HUDEP-2 (cell line): ENCODE results near the gene TMEM135.
A peak's percentile ranks its signal among the peaks of the same experiment; 100 is the strongest.
"Not testable (repeated sequence)": the region's sequence is repeated elsewhere in the genome, so short reads cannot be mapped to it uniquely, and the experiment has no call there.

Experiments
- DNase-seq, 76 experiments: peaks; one replicate each; lab custom pipeline; 2025; ENCODE audit not compliant: unreplicated experiment in 76 of 76; lab: John Stamatoyannopoulos, UW

Gene TMEM135

DNA sequence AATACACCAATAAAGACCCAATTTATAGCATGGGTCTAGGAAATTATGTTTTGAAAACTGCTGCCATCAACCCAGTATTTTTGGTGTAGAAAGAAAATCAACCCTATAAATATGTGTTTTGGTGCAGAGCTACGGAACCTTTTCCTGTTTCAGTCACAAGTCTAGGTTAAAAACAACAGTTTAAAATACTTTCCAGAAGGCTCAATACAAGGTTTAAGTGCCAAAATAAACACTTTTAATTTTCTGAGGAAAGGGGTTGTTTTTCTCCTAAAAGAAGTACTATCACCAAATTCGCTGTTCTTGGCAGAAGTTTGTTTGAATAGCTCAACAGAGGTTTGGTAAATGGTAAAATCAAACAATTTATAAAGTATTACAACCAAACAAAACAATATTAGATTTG is 201.3 kb downstream of the TMEM135 start:
- DNase-seq: no peak

DNA sequence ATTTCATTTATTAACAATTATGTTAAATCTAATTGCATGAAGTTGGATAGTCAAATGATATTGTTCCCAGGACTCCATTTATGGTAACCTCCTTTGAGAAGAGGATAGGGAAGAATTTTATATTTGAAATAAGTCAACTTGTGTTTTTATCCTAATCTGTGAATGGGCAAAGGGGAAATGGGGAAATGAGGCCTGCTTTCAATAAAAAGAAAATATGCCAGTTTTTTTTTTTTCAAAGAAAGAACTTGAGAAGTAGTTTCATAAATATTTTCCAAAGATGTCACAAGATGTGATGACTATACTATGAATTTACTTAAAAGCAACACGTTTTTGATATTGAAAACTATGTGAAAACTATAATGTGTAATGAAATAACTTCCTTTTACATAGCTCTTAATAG is 201.8 kb downstream of the TMEM135 start:
- DNase-seq: no peak

DNA sequence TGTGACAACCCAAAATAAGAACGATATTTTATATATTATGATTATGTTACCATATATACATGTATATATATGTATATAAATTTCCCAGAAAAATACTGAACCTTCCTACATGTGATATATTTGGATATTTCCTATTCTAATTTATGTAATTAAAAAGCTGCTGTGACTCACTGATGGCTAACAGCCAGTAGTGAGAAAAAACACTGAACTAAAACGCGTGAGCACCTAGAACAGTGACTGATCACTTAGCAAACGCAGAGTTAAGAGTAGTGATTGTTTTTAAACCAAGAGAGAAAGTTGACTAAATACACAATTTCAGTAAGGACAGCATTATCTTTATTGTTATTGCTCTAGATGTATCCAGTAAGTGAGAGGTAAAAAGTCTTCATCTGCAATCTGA is 213.8 kb downstream of the TMEM135 start:
- no peak for DNase-seq

DNA sequence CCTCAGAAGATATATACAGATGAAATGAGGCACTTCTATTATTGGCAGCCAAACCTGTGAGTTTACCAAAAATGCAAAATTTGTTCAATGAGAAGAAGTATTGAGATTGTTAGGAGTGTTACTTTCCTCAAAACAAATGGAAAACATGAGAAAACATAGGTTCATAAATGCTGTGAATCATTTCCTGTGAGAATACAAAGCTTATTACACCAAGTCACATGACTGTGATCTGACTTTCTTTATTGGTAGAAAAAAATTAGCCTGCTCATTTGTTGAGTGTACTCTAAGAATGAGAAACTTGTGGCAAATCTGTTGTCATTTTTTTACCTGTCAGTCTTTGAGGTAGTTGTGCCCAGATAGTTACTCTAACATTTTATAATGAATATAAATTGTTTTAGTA is 215.1 kb downstream of the TMEM135 start:
- no peak for DNase-seq

DNA sequence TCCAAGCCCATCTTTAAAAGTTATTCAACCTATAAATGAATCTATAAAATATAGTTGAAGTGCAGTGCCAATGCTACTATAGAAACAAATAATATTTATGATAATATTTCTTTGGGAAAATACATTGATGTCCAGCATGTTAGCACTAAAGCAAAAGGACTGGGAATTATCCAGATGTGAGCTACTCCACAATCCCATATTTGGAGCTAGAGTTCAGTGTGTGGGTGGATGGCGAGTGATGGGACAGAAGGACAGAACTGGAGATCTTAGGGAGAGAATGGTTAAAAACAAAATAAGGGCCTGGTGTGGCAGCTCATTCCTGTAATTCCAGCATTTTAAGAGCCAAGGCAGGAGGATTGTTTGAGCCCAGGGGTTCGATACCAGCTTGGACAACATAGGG is 216.8 kb downstream of the TMEM135 start:
- no peak for DNase-seq

DNA sequence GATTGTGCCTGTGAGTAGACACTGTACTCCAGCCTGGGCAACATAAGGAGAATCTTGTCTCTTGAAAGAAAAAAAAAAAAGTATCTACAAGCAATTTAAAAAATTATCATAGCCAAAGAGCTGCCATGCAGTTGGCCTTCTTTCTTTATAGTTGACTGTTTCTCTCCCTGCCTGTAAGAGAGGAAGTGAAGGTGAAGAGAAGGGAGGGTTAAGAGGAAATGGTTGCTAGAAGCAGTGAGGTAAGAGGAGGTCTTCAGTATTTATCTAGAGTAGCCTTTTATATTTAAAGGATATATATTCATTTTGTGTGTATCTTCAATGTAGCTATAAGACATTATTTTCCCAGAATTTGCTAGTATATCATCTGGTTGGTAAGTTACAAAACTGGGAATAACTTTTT is 217.9 kb downstream of the TMEM135 start:
- DNase-seq: no peak

DNA sequence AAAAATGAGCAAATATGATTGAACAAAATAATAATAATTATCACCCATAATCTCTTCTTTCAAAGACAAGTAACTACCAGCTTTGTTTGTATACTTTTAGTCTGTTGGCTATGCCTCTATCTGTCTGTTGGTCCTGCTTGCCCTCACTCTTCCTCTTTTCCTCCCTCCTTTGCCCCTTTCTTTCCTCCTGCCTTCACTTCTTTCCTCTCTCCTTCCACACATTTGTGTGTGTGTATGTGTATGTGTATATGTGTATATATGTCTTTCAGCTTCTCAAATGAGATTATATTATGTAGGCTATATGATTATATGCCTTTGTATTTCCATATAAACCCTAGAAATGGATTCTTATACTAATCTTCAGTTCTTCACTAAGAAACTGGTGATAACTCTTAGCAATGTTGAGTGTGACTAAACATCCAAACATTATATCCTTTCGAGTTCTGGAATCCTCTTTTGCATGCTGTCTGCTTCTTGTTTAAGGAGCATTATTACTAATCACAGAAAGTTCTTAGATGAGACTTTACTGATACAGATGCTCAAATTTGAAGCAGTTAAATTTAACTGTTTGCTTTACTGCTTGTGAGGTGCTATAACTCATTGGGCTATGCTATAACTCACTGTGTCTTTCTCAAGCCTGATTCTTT is 219.1 kb downstream of the TMEM135 start:
- no peak for DNase-seq

DNA sequence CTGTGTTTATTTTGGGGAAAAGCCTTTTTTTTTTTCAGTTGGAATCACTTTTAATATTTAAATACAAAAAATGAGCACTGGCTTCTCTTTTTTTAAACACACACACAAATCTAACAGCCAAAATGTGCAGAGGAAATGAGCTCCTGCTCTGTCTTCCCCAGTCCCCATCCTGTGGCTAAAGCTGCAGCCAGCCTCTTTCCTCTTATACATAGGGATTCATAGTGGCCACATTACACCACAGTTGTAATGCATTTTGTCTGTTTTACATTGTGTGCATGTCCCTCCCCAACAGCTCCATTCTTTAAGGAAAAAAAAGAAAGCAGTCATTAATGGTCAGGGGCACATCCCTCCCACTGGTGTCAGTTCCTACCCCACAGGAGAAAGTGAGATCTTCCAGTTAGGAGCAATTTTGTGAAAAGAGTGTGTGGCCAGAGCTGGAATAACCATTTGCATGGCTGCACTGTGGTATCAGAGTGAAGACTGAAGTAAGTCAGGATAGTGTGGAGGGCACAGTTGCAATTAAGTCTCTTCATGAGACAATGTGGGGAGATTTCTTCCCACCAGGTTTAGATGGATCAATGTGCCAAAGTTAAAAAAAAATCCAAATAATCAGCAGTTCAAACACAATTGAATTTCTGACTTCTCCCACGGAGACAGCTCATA is 220.6 kb downstream of the TMEM135 start:
- no peak for DNase-seq

DNA sequence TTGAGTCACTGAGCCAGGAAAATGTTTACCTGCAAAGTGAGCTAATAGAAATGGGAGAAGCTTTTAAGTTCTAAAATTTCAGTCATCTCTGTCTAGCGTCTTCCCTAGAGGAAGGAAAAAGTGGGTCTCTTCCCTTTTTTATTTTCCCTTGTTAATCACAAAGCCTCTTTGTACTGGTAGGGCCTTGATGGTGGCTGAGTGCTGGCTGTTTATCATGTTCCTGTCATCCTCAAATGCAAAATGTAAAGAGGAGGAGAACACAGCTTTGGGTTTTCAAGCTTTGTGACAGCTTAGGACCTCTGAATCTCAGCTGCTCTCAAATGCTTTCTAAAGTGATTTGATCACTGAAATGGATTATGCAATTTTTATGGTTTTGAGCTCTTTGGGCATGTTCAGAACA is 222.0 kb downstream of the TMEM135 start:
- DNase-seq: peak in 1 of 76 experiments; percentile 5

DNA sequence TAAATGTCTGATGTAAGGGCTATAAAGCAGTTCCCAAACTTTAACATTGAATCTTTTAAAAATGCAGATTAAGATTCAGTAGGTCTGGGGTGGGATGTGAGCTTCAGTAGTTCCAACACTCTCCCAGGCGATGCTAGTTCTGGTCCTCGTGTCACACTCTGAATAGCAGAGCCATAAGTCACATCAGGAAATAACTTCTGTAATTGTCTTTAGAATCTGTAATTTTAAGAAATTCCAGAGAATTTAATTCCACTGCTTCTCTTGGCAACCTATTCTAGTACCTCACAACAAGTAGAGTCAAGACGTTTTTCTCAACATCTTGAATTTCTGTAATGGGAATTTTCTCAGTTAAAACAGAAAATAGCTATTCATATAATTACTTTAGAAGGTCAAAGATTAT is 223.1 kb downstream of the TMEM135 start:
- no peak for DNase-seq

DNA sequence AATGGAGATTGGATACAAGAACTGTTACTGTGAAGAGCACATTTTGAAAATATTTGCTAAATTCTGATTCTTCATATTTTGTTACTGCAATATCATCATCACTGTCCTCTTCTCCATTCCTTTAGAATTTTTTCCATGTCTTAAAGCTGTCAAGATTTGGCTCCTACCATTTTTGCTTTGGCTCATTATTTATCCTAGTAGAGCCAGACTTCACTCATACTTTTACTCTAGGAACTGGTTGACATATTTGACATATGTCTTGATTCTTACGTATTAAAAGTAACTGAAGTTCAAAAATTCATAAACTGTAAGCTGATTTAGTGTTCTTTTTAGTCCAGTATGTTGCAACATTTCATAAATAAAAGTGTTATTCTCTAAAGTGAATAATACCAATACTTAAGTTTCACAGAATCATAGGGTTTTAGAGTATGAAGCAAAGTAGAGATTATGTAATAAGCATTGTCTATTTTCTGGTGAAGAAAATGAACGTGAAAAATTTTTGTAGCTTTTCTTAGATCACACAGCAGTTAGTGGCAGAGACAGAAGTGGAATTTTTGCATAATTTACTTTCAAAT is 225.6 kb downstream of the TMEM135 start:
- no peak for DNase-seq

DNA sequence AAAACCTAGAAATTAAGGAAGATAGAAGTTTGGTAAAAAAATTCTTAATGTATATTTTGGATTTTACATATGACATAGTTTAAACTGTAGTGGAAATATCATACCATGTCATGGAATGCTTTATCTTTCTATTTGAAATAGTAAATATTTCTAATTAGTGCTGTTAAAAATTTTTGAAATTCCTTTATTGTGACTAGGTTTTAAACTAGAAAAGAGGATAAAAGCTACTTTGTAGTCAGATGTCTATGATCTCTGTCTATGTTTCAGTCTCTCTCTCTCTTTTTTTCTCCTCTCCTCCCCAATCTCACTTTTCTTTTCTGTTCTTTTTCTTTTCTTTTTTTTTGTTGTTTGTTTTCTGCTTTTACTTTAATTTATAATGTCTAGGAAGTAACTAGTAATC is 226.2 kb downstream of the TMEM135 start:
- DNase-seq: no peak

DNA sequence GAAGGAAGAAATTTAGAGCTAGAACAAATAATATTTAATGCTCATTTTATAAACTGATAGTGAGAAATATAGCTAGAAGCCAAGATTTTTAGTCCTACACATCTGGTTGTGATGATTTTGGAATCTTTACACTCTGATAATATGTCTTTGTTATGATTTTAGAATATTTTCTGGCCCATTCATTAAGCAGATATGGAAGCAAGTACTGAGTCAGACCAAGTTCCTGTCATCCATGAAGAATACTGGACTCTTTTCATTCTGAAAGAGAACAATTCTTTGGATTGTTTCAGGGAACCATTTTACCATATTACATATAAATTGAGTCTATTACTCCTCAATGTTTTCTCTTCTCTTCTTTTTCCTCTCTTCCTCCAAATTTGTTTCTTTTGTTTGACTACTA is 227.4 kb downstream of the TMEM135 start:
- no peak for DNase-seq

DNA sequence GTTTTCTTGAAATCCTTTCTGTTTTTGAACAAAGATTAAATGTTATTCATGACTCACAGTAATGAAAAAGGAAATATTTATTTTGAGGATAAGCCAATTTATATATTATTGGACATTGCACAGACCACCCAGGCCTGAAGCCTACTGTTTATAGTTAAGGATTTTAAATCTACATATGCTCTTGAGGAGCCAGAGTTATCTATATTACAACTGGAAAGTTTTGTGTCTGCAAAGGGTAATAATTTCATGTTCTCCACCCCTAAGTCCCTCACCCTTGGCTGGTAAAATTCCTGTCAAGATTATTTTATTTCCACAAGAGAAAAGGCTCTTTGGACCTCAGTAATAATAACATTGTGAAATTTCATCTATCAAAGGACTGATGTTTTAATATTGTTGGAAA is 228.2 kb downstream of the TMEM135 start:
- DNase-seq: no peak

DNA sequence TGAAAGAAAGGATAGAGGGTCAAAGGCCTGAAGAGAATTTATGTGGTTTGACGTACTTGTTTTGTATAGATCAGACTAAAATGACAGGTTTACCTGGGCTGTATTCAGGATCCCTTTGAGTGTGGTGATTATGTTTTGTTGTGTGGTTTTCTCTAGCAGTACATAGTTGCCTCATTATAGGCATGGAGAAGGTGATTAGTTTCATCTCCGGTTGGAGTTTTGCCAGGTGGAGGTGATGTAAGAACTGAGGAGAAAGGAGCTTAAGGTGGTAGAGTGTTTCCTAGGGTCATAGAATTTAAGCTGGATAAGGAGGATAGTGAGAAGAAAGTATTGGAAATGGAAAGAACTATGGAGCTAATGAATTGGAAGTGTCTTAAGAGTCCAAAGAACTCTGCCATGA is 229.0 kb downstream of the TMEM135 start:
- DNase-seq: peak in 1 of 76 experiments; percentile 9

DNA sequence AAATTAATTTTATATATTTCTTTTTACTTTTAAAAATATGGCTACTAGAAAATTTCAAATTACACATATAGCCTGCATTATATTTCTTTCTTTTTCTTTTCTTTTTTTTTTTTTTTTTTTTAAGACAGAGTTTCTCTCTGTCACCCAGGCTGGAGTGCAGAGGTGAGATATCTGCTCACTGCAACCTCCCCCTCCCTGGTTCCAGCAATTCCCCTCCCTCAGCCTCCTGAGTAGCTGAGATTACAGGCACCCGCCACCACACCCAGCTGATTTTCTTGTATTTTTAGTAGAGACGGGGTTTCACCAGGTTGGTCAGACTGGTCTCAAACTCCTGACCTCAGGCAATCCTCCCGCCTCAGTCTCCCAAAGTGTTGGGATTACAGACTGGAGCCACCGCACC is 234.2 kb downstream of the TMEM135 start:
- not testable (repeated sequence) for DNase-seq

DNA sequence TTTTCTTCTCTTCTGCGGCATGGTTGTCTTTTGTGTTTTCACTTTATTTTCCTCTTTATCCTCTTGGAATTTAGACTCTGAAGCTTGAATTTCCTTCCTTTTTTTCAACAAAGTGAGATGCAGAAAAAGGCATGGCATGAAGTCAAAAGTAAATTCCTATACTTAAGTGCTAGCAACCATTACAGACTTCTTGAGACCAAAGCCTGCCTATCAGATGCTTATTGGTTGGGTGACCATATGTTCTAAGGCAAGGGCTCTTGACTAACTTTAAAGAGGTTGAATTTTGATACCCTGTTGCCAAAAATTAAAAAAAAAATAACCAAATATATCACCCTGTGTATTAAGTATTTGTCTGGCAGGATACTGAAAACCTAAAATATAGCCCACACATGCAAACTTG is 237.4 kb downstream of the TMEM135 start:
- DNase-seq: no peak

DNA sequence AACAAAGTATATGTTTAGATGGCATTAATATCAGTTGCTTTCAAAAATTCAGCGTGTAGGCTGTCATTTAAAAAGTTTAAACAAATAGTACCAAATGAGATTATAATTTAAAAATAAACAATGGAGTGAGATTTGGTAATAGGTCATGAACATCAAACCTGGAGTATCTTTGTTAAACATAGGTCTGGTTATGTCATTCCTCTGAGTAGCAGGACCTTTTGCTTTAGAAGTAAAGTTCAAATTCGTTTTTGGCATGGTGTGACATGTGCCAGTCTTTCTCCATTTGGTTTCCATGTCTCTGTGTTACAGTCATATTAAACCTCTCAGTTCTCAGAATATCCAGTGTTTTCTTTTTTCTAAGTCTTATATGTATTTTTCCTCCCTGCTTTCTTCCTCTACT is 242.4 kb downstream of the TMEM135 start:
- no peak for DNase-seq

DNA sequence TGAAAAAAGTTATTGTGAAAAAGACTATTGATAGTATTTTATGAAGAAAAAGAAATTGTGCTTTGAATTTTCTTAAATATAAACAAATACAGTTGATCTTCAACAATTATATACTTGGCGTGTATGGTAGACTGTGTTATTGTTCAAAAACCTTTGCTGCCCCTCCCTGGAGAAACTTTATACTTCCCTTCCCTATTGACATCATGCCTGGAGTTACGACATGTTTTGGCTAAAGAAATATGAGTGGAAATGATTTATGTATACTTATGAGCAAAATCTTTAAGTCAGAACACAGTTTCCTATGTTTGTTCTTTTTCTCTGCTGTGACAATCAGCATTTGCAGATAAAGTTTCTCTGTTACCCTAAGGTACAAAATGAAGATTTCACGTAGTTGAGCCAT is 243.8 kb downstream of the TMEM135 start:
- peak in 2 of 76 experiments; percentile 2 to 3 for DNase-seq

DNA sequence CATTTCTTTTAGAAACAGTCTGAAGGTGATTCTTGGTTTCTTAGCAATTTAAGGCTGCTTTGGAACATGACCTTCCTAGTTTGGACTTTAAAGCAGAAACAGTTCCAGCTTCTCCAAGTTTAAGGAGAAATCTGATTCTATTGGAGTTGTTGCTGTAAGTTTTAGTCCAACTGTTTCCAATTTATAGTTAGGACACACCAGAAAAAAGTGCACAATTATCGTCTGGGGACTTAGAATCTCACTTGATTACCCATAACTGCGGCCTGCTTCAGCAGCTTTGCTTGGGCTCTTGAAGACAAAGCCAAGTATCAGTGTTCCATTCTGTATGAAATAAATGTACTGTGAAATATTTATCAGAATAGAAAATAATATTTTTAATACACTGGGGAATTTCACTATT is 246.6 kb downstream of the TMEM135 start:
- DNase-seq: no peak

DNA sequence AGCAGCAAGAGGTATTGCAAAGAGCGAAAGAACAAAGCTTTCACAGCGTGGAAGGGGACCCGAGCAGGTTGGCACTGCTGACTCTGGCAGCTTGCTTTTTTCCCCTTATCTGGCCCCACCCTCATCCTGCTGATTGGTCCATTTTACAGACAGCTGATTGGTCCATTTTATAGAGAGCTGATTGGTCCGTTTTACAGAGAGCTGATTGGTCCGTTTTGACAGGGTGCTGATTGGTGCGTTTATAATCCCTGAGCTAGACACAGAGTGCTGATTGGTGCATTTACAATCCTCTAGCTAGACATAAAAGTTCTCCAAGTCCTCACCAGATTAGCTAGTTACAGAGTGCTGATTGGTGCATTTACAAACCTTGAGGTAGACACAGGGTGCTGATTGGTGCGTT is 247.9 kb downstream of the TMEM135 start:
- DNase-seq: not testable (repeated sequence)

DNA sequence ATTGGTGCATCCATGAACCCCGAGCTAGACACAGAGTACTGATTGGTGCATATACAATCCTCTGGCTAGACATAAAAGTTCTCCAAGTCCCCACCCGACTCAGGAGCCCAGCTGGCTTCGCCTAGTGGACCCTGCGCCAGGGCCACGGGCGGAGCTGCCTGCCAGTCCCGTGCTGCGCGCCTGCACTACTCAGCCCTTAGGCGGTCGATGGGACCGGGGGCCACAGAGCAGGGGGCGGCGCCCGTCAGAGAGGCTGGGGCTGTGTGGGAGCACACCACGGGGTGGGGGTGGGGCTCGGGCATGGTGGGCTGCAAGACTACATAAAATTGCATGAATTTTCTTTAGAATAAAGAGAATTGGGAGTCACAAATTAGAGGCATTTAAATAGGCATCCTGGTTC is 248.6 kb downstream of the TMEM135 start:
- no peak for DNase-seq
